Uterus (tissue), 4 donors: ENCODE results near the gene KCNH1. TPM values are rescaled to one million over a fixed set of nuclear protein-coding genes. Genes with fewer than 3 reads are reported as not detected.
"Not testable (repeated sequence)": the region's sequence is repeated elsewhere in the genome, so short reads cannot be mapped to it uniquely, and the experiment has no call there.

ENCODE experiments used
- DNase-seq, 2 donors: peaks; one replicate each; pipeline ENCODE4 v3.0.0-alpha.2; 2019 to 2020
- H3K27ac ChIP-seq, 2 donors: fragments of 200-600 bp; sonication (generic); 1 replicate in 1 of 2; 2 replicates in 1 of 2; pipeline ENCODE4 v1.5.1; 2016 to 2018
- H3K27me3 ChIP-seq, 2 donors: fragments of 200-600 bp; sonication (generic); one replicate each; pipeline ENCODE4 v1.5.1; 2018 to 2019; ENCODE audit warnings: control low read depth in 1 of 2
- H3K36me3 ChIP-seq, 2 donors: fragments of 200-600 bp; sonication (generic); one replicate each; pipeline ENCODE4 v1.5.1; 2019; ENCODE audit warnings: control low read depth in 1 of 2
- H3K4me1 ChIP-seq, 2 donors: fragments of 200-600 bp; sonication (generic); one replicate each; pipeline ENCODE4 v1.5.1; 2018 to 2019; ENCODE audit warnings: control low read depth in 1 of 2
- H3K4me3 ChIP-seq, 2 donors: fragments of 200-600 bp; sonication (generic); 1 replicate in 1 of 2; 2 replicates in 1 of 2; pipeline ENCODE4 v1.5.1; 2018 to 2019; ENCODE audit warnings: mild to moderate bottlenecking in 1 of 2
- H3K9me3 ChIP-seq, 2 donors: fragments of 200-600 bp; sonication (generic); one replicate each; pipeline ENCODE4 v1.5.1; 2019; ENCODE audit warnings: control low read depth in 1 of 2
- POLR2A ChIP-seq, 2 donors: fragments of 450-650 bp; IDR thresholded peaks; one replicate each; pipeline ENCODE4 v1.6.1; 2016; ENCODE audit warnings: antibody characterized with exemption in 2 of 2, mild to moderate bottlenecking in 1 of 2, moderate library complexity in 1 of 2
- intact Hi-C: fragments of 100-400 bp; cut with DNase I; formaldehyde crosslinking; loops from one replicate; pipeline ENCODE4 v1.15.1; 2023; ENCODE audit warnings: low total_unique reads
- total RNA-seq, 4 donors: library from RNA; depleted of rRNA in 3 of 4; stranded (reverse); fragments of >200 nt in 3 of 4; gene quantifications; one replicate each; pipeline versions ENCODE4 v1.1.0 to v1.2.4, GENCODE V29; 2014 to 2023
- TF ChIP-seq, protein P1 (sequence below), 4 experiments: fragments of 200-600 bp in 2 of 4; fragments of 450-650 bp in 2 of 4; sonication (generic) in 2 of 4; IDR thresholded peaks; one replicate each; pipeline ENCODE4 v1.5.1; 2016 to 2019; ENCODE audit warnings: antibody characterized with exemption in 4 of 4, mild to moderate bottlenecking in 2 of 4, moderate library complexity in 1 of 4
- donor health status: DM: yes; HTN: yes; CAD: no.

The KCNH1 gene
- total RNA-seq, 4 donors from 2014 or later, result 1.1 to 1.5 TPM; not detected in 2

GRCh38 chr1:211014275-211014674, 119.7 kb downstream of the KCNH1 start:
- intact Hi-C loops, result no loop called here

DNA sequence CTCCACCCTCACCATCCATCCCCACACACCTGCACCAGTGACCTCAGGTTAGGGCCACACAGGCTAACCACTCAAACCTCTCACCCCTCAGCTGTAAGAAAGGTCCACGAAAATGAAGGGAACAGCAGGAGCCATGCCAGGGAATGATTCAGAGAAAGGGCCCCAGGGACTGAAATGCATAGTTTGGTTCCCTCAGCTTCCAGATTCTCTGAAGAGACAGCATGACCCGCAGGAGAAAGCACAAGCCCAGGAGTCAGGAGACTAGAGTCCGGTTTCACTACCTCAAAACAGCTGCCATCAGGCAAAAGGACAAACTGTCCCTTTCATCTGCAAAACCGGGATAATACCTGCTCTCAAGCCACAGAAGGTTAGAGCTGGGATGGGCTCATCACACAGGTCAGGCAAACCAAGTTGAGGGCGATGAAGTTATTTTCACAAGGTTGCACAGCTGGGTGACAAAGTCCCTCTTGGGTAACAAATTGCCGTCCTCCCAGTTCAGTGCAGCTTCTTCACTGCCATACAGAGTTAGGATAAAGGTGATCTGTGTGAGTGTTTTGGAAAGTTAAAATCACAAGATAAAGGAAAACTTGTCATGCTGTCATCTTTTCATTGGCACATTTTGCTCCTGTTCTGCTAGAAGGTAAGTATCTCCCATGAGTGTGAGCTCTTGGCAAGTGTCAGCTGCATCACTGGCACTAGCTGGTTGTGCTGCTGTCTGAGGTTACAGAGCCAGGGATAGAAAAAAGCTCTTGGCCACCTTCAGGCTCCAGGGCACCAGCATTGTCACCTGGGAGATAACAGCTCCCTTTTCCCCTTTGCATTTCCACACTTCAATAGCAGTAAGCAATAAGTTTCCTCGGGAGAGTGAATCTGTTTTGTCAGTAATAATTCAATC, 120.4 kb downstream of the KCNH1 start:
- intact Hi-C loops, result no loop called here
- Histone ChIP-seq H3K9me3 (no peaks in the 10 kb centered on the region), H3K4me3 (no peak overlapping the region), H3K27me3 (no peaks in the 10 kb centered on the region), H3K36me3 (no peaks in the 10 kb centered on the region), H3K27ac (no peak overlapping the region), H3K4me1 (no peaks in the 10 kb centered on the region)
- DNase-seq, result no peak
- TF ChIP-seq, protein P1, sequence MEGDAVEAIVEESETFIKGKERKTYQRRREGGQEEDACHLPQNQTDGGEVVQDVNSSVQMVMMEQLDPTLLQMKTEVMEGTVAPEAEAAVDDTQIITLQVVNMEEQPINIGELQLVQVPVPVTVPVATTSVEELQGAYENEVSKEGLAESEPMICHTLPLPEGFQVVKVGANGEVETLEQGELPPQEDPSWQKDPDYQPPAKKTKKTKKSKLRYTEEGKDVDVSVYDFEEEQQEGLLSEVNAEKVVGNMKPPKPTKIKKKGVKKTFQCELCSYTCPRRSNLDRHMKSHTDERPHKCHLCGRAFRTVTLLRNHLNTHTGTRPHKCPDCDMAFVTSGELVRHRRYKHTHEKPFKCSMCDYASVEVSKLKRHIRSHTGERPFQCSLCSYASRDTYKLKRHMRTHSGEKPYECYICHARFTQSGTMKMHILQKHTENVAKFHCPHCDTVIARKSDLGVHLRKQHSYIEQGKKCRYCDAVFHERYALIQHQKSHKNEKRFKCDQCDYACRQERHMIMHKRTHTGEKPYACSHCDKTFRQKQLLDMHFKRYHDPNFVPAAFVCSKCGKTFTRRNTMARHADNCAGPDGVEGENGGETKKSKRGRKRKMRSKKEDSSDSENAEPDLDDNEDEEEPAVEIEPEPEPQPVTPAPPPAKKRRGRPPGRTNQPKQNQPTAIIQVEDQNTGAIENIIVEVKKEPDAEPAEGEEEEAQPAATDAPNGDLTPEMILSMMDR (IDR thresholded peaks at IDR 0.05), result no peak
- TF ChIP-seq POLR2A (IDR thresholded peaks at IDR 0.05), result no peak

More at GRCh38 chr1:211014275-211014674, 119.7 kb downstream of the KCNH1 start:
- no peak for DNase-seq
- no peaks in the 10 kb centered on the region for H3K36me3 ChIP-seq
- H3K27me3 ChIP-seq, result no peaks in the 10 kb centered on the region
- no peak overlapping the region for H3K27ac ChIP-seq
- no peak for TF ChIP-seq POLR2A (IDR thresholded peaks at IDR 0.05)
- TF ChIP-seq, protein P1 (IDR thresholded peaks at IDR 0.05), result no peak
- no peak overlapping the region for H3K4me3 ChIP-seq
- no peaks in the 10 kb centered on the region for H3K4me1 ChIP-seq
- no peaks in the 10 kb centered on the region for H3K9me3 ChIP-seq

- H3K27me3 ChIP-seq, H3K36me3 ChIP-seq, H3K27ac ChIP-seq, H3K4me3 ChIP-seq, DNase-seq, H3K9me3 ChIP-seq, intact Hi-C loops, H3K4me1 ChIP-seq: not testable (repeated sequence)
Measured at GRCh38 chr1:211011128-211011527, 122.8 kb downstream of the KCNH1 start.

GRCh38 chr1:211009944-211010343, 124.0 kb downstream of the KCNH1 start:
- no peak overlapping the region for H3K27ac ChIP-seq
- H3K4me3 ChIP-seq, result no peak overlapping the region
- TF ChIP-seq POLR2A (IDR thresholded peaks at IDR 0.05), result no peak
- TF ChIP-seq, protein P1 (IDR thresholded peaks at IDR 0.05), result no peak
- intact Hi-C loops, result no loop called here
- H3K27me3 ChIP-seq, result no peaks in the 10 kb centered on the region
- no peaks in the 10 kb centered on the region for H3K9me3 ChIP-seq
- no peaks in the 10 kb centered on the region for H3K36me3 ChIP-seq
- H3K4me1 ChIP-seq, result no peaks in the 10 kb centered on the region
- DNase-seq, result no peak

- Histone ChIP-seq H3K4me1 (no peaks in the 10 kb centered on the region), H3K27me3 (no peaks in the 10 kb centered on the region), H3K4me3 (no peak overlapping the region), H3K9me3 (no peaks in the 10 kb centered on the region), H3K27ac (no peak overlapping the region), H3K36me3 (no peaks in the 10 kb centered on the region)
- intact Hi-C loops, result no loop called here
- no peak for DNase-seq
- TF ChIP-seq, protein P1 (IDR thresholded peaks at IDR 0.05), result no peak
- no peak for TF ChIP-seq POLR2A (IDR thresholded peaks at IDR 0.05)
Measured at GRCh38 chr1:211007830-211008229, 126.1 kb downstream of the KCNH1 start.

- intact Hi-C loops, H3K27ac ChIP-seq, H3K36me3 ChIP-seq, H3K4me1 ChIP-seq, DNase-seq, H3K9me3 ChIP-seq, H3K27me3 ChIP-seq, H3K4me3 ChIP-seq: not testable (repeated sequence)
Measured at GRCh38 chr1:210995931-210996330, 138.0 kb downstream of the KCNH1 start.
